Pancreas (tissue), 10 donors: ENCODE data around the gene XCL1. TPM values are rescaled to one million over a fixed set of nuclear protein-coding genes. Genes with fewer than 3 reads are reported as not detected.
"Not testable (repeated sequence)": the region's sequence is repeated elsewhere in the genome, so short reads cannot be mapped to it uniquely, and the experiment has no call there.

Source experiments
- ATAC-seq, 4 donors: fragments of 200-7000 bp; cut with Tn5 transposase; one replicate each; pipeline versions ENCODE4 v1.8.0 to v1.9.1; 2020; ENCODE audit warnings: mild to moderate bottlenecking in 4 of 4, moderate library complexity in 4 of 4
- DNase-seq, 6 donors: peaks; one replicate each; pipeline ENCODE4 v3.0.0-alpha.2; 2020
- FAIRE-seq: peaks from 2 replicates; lab custom pipeline; 2012; peaks lifted over from hg19 to GRCh38; lab: Jason Lieb, UNC
- H3K27ac ChIP-seq, 4 donors: fragments of 200-600 bp; sonication (generic); 1 replicate in 3 of 4; 2 replicates in 1 of 4; pipeline versions ENCODE4 v1.5.0 to v1.8.0; 2020
- H3K27me3 ChIP-seq, 4 donors: fragments of 200-600 bp; one replicate each; pipeline ENCODE4 v1.8.0; 2021
- H3K36me3 ChIP-seq, 3 donors: fragments of 200-600 bp; sonication (generic) in 1 of 3; one replicate each; pipeline versions ENCODE4 v1.5.0 to v1.8.0; 2020 to 2021
- H3K4me1 ChIP-seq, 3 donors: fragments of 200-600 bp; one replicate each; pipeline ENCODE4 v1.8.0; 2021
- H3K4me3 ChIP-seq, 4 donors: fragments of 200-600 bp; sonication (generic) in 2 of 4; one replicate each; pipeline versions ENCODE4 v1.5.0 to v1.8.0; 2020 to 2021
- H3K9me3 ChIP-seq, 4 donors: fragments of 200-600 bp; one replicate each; pipeline ENCODE4 v1.8.0; 2021
- CTCF ChIP-seq, 4 donors: fragments of 200-600 bp; sonication (generic) in 3 of 4; IDR thresholded peaks; one replicate each; pipeline versions ENCODE4 v1.5.0 to v1.8.0; 2021; ENCODE audit warnings: antibody characterized with exemption in 4 of 4
- WGBS, 2 donors: extraction: QIAGEN DNeasy Blood & Tissue Kit; methylation state at CpG; one replicate each; pipeline ENCODE4 v1.1.7; 2013; 5-methylcytosine and 5-hydroxymethylcytosine counted together
- intact Hi-C, 3 donors: fragments of 100-400 bp; cut with DNase I; formaldehyde crosslinking; loops; one replicate each; pipeline versions ENCODE4 v1.11.1 to v1.14.2; 2022
- polyA plus RNA-seq, 2 donors: library from polyadenylated mRNA; stranded (reverse); fragments of 200-250 nt; gene quantifications; one replicate each; pipeline ENCODE4 v1.2.3, GENCODE V29; 2013
- total RNA-seq, 6 donors: library from RNA; stranded (reverse); fragmentation: NEBNext Ultra II Directional in 4 of 6; extraction: Animal tissue kit (Norgen Biotek cat#: 25700) in 4 of 6; gene quantifications; one replicate each; pipeline versions ENCODE4 v1.2.1 to v1.2.4, GENCODE V29; 2021 to 2023
- donor health status: healthy with polysubstance abuse.
- donor health status: DM: no; HTN: no; CAD: no; lungs with moderate emphysema.
- donor health status: DM: no; HTN: no; CAD: no.
- donor health status: control.
- donor health status: control.
- donor health status: Bipolar disorder and iron deficiency.
- donor health status: DM: yes; HTN: yes; CAD: no.
- donor health status: DM: no; HTN: no; CAD: no.
- donor health status: DM: no; HTN: no; CAD: no.
- donor health status: DM: yes; HTN: yes; CAD: no.

XCL1 gene
- total and polyA plus RNA-seq, 8 donors, result 0.09 to 0.28 (median 0.14) TPM; not detected in 5

- H3K4me1 ChIP-seq, H3K27me3 ChIP-seq, H3K27ac ChIP-seq, H3K36me3 ChIP-seq, intact Hi-C loops, H3K4me3 ChIP-seq, H3K9me3 ChIP-seq: not testable (repeated sequence)
- DNase-seq, result peak in 3 of 6 donors; percentile 5 to 29 (median 18)
- FAIRE-seq, result peak; percentile 5
- 30 to 34% methylated on average over 7 of the region's 7 CpGs for WGBS, 2 donors
- peak in 3 of 4 donors; percentile 10 to 32 (median 16) for TF ChIP-seq CTCF (IDR thresholded peaks at IDR 0.05)
- peak; percentile 43 to 97 (median 78) for ATAC-seq
Observed at GRCh38 chr1:168545678-168546552, 30.5 kb upstream of the XCL1 start.

GRCh38 chr1:168546553-168546895 lies 29.9 kb upstream of the XCL1 start:
- WGBS, 2 donors, result 55 to 72% methylated on average over 3 of the region's 3 CpGs
- H3K4me3 ChIP-seq, DNase-seq, H3K27me3 ChIP-seq, FAIRE-seq, H3K4me1 ChIP-seq, H3K9me3 ChIP-seq, H3K27ac ChIP-seq, H3K36me3 ChIP-seq, ATAC-seq, intact Hi-C loops: not testable (repeated sequence)

- H3K4me3 ChIP-seq, result no peak overlapping the region
- H3K9me3 ChIP-seq, result no peaks in the 10 kb centered on the region
- intact Hi-C loops, result no loop called here
- DNase-seq (no peak), ATAC-seq (no peak), FAIRE-seq (no peak)
- 30 to 39% methylated on average over 1 of the region's 1 CpG for WGBS, 2 donors
- no peak for TF ChIP-seq CTCF (IDR thresholded peaks at IDR 0.05)
- no peak overlapping the region for H3K27ac ChIP-seq
- peaks cover 0 to 16% (median 8%) of the 10 kb centered on the region in 3 donors for H3K4me1 ChIP-seq
- no peaks in the 10 kb centered on the region for H3K36me3 ChIP-seq
- no peaks in the 10 kb centered on the region for H3K27me3 ChIP-seq
Observed at GRCh38 chr1:168550971-168551370, 25.4 kb upstream of the XCL1 start.

- FAIRE-seq, result no peak
- Histone ChIP-seq H3K27ac (no peak overlapping the region), H3K27me3 (no peaks in the 10 kb centered on the region), H3K4me3 (no peak overlapping the region), H3K36me3 (no peaks in the 10 kb centered on the region), H3K4me1 (peaks cover 0 to 16% (median 8%) of the 10 kb centered on the region in 3 donors), H3K9me3 (no peaks in the 10 kb centered on the region)
- ATAC-seq, result peak; percentile 80 to 89 (median 86)
- DNase-seq, result no peak
- intact Hi-C loops, result no loop called here
- TF ChIP-seq CTCF (IDR thresholded peaks at IDR 0.05), result no peak
- WGBS, 2 donors, result 14 to 15% methylated on average over 4 of the region's 4 CpGs
Observed at GRCh38 chr1:168551688-168552087, 24.7 kb upstream of the XCL1 start.

GRCh38 chr1:168552961-168553360 lies 23.4 kb upstream of the XCL1 start:
- H3K4me3 ChIP-seq, result no peak overlapping the region
- 94 to 99% methylated on average over 6 of the region's 6 CpGs for WGBS, 2 donors
- H3K27ac ChIP-seq, result no peak overlapping the region
- no peaks in the 10 kb centered on the region for H3K36me3 ChIP-seq
- FAIRE-seq (no peak), DNase-seq (no peak), ATAC-seq (no peak)
- no peak for TF ChIP-seq CTCF (IDR thresholded peaks at IDR 0.05)
- intact Hi-C loops, result no loop called here
- peaks cover 0 to 16% (median 8%) of the 10 kb centered on the region in 3 donors for H3K4me1 ChIP-seq
- H3K27me3 ChIP-seq, result no peaks in the 10 kb centered on the region
- no peaks in the 10 kb centered on the region for H3K9me3 ChIP-seq
